WTC11 (cell line): ENCODE results near the gene CTNNA3. TPM values are rescaled to one million over a fixed set of nuclear protein-coding genes. Genes with fewer than 3 reads are reported as not detected.

ENCODE experiments used
- ATAC-seq: fragments of 200-7000 bp; cut with Tn5 transposase; 2 replicates; pipeline ENCODE4 v1.10.0; 2021; ENCODE audit warnings: mild to moderate bottlenecking, moderate library complexity
- CTCF ChIA-PET: fragments of 300-600 bp; sonication (Branson Sonifier 250); formaldehyde crosslinking; loops from one replicate; lab custom pipeline; 2021; ENCODE audit warnings: antibody characterized with exemption; lab: Charles Lee
- POLR2A ChIA-PET: fragments of 350-600 bp; sonication (Branson Sonifier 250); formaldehyde crosslinking; loops from one replicate; lab custom pipeline; 2021; ENCODE audit warnings: antibody characterized with exemption; lab: Charles Lee
- DNase-seq: peaks from one replicate; pipeline ENCODE4 v3.0.0; 2021; ENCODE audit warnings: low spot score
- H3K27ac Mint-ChIP-seq: 2 replicates; pipeline ENCODE4 v1.8.0; 2021; ENCODE audit warnings: mixed read lengths
- H3K27me3 Mint-ChIP-seq: 2 replicates; pipeline ENCODE4 v1.8.0; 2021; ENCODE audit warnings: low read depth, mild to moderate bottlenecking, moderate library complexity, mixed read lengths
- H3K36me3 Mint-ChIP-seq: 2 replicates; pipeline ENCODE4 v1.8.0; 2021; ENCODE audit warnings: mixed read lengths
- H3K4me1 Mint-ChIP-seq: 2 replicates; pipeline ENCODE4 v1.8.0; 2022; ENCODE audit warnings: mixed read lengths
- H3K4me3 Mint-ChIP-seq: 2 replicates; pipeline ENCODE4 v1.8.0; 2021; ENCODE audit warnings: mild to moderate bottlenecking, moderate library complexity, mixed read lengths
- H3K9me3 Mint-ChIP-seq: 2 replicates; pipeline ENCODE4 v1.8.0; 2021; ENCODE audit warnings: mixed read lengths
- CBFB ChIP-seq: sonication (generic); formaldehyde crosslinking; IDR thresholded peaks from 2 replicates; pipeline ENCODE4 v1.8.1; 2022; ENCODE audit warnings: mild to moderate bottlenecking, low read depth, missing genetic modification reagents
- CREM ChIP-seq: sonication (generic); formaldehyde crosslinking; IDR thresholded peaks from 2 replicates; pipeline ENCODE4 v1.8.1; 2022; ENCODE audit warnings: mild to moderate bottlenecking, missing genetic modification reagents, moderate library complexity
- CTCF ChIP-seq: fragments of 200-600 bp; IDR thresholded peaks from 2 replicates; pipeline ENCODE4 v1.8.0; 2022; ENCODE audit warnings: antibody characterized with exemption
- FOXP1 ChIP-seq: sonication (generic); formaldehyde crosslinking; IDR thresholded peaks from 2 replicates; pipeline ENCODE4 v1.8.0; 2022; ENCODE audit warnings: missing genetic modification reagents, mild to moderate bottlenecking, moderate library complexity, borderline replicate concordance
- HMGXB4 ChIP-seq: sonication (generic); formaldehyde crosslinking; IDR thresholded peaks from 2 replicates; pipeline ENCODE4 v1.8.1; 2023; ENCODE audit warnings: mild to moderate bottlenecking, moderate library complexity, missing genetic modification reagents
- NR1H2 ChIP-seq: sonication (generic); formaldehyde crosslinking; IDR thresholded peaks from 2 replicates; pipeline ENCODE4 v1.9.0; 2021; ENCODE audit warnings: mild to moderate bottlenecking, moderate library complexity, missing genetic modification reagents
- NR3C1 ChIP-seq: sonication (generic); formaldehyde crosslinking; conservative IDR thresholded peaks from 2 replicates; pipeline ENCODE4 v1.8.1; 2023; ENCODE audit warnings: low read depth, mild to moderate bottlenecking, missing genetic modification reagents
- ZBTB43 ChIP-seq: sonication (generic); formaldehyde crosslinking; IDR thresholded peaks from 2 replicates; pipeline ENCODE4 v1.8.1; 2023; ENCODE audit warnings: mild to moderate bottlenecking, missing genetic modification reagents
- ZNF121 ChIP-seq: sonication (generic); formaldehyde crosslinking; IDR thresholded peaks from 2 replicates; pipeline ENCODE4 v1.8.0; 2023; ENCODE audit warnings: missing genetic modification reagents
- ZNF317 ChIP-seq: sonication (generic); formaldehyde crosslinking; IDR thresholded peaks from 2 replicates; pipeline ENCODE4 v1.8.1; 2023; ENCODE audit warnings: low read depth, mild to moderate bottlenecking, moderate library complexity, missing genetic modification reagents, borderline replicate concordance
- total RNA-seq: library from RNA; stranded (reverse); gene quantifications from 3 replicates; pipeline ENCODE4 v1.2.3, GENCODE V29; 2021
- TF ChIP-seq, protein P1 (sequence below): sonication (generic); formaldehyde crosslinking; IDR thresholded peaks from 2 replicates; pipeline ENCODE4 v1.8.1; 2022; ENCODE audit warnings: low read depth, missing genetic modification reagents, borderline replicate concordance
- TF ChIP-seq, protein P2 (sequence below): fragments of 250-450 bp; sonication (Bioruptor Pico); IDR thresholded peaks from 2 replicates; pipeline ENCODE4 v1.9.0; 2021; ENCODE audit warnings: mild to moderate bottlenecking
- TF ChIP-seq, protein P3 (sequence below): sonication (generic); formaldehyde crosslinking; IDR thresholded peaks from 2 replicates; pipeline ENCODE4 v1.8.0; 2022; ENCODE audit warnings: mild to moderate bottlenecking, missing genetic modification reagents

Gene CTNNA3
- total RNA-seq, 1 experiment from 2014 or later, result 6.1 TPM

- no peak for ATAC-seq
- H3K4me1 Mint-ChIP-seq, result peaks cover 8% of the 10 kb centered on the region
Measured at GRCh38 chr10:66809402-66809801, 886.6 kb downstream of the CTNNA3 start.

More at GRCh38 chr10:66809402-66809801, 886.6 kb downstream of the CTNNA3 start:
- Mint-ChIP-seq H3K27me3 (no peaks in the 10 kb centered on the region), H3K9me3 (0 out of 2 replicates have a peak, but pooled peaks cover 4% of the 10 kb centered on the region), H3K27ac (no peak overlapping the region), H3K4me3 (no peak overlapping the region), H3K36me3 (no peaks in the 10 kb centered on the region)
- ChIA-PET POLR2A (no interaction called here), CTCF (no interaction called here)
- DNase-seq, result no peak
- no peak for TF ChIP-seq ZBTB43 (CRISPR knock-in tag)
- no peak for TF ChIP-seq ZNF317
- TF ChIP-seq CBFB (CRISPR knock-in tag), result no peak
- TF ChIP-seq CTCF, result no peak
- no peak for TF ChIP-seq NR3C1 (CRISPR knock-in tag)
- TF ChIP-seq FOXP1 (CRISPR knock-in tag), result no peak
- TF ChIP-seq CREM (CRISPR knock-in tag), result no peak
- TF ChIP-seq, protein P1, sequence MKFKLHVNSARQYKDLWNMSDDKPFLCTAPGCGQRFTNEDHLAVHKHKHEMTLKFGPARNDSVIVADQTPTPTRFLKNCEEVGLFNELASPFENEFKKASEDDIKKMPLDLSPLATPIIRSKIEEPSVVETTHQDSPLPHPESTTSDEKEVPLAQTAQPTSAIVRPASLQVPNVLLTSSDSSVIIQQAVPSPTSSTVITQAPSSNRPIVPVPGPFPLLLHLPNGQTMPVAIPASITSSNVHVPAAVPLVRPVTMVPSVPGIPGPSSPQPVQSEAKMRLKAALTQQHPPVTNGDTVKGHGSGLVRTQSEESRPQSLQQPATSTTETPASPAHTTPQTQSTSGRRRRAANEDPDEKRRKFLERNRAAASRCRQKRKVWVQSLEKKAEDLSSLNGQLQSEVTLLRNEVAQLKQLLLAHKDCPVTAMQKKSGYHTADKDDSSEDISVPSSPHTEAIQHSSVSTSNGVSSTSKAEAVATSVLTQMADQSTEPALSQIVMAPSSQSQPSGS (CRISPR knock-in tag), result no peak
- TF ChIP-seq, protein P2, sequence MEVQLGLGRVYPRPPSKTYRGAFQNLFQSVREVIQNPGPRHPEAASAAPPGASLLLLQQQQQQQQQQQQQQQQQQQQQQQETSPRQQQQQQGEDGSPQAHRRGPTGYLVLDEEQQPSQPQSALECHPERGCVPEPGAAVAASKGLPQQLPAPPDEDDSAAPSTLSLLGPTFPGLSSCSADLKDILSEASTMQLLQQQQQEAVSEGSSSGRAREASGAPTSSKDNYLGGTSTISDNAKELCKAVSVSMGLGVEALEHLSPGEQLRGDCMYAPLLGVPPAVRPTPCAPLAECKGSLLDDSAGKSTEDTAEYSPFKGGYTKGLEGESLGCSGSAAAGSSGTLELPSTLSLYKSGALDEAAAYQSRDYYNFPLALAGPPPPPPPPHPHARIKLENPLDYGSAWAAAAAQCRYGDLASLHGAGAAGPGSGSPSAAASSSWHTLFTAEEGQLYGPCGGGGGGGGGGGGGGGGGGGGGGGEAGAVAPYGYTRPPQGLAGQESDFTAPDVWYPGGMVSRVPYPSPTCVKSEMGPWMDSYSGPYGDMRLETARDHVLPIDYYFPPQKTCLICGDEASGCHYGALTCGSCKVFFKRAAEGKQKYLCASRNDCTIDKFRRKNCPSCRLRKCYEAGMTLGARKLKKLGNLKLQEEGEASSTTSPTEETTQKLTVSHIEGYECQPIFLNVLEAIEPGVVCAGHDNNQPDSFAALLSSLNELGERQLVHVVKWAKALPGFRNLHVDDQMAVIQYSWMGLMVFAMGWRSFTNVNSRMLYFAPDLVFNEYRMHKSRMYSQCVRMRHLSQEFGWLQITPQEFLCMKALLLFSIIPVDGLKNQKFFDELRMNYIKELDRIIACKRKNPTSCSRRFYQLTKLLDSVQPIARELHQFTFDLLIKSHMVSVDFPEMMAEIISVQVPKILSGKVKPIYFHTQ (CRISPR knock-in tag), result no peak
- no peak for TF ChIP-seq NR1H2
- TF ChIP-seq HMGXB4 (CRISPR knock-in tag), result no peak
- TF ChIP-seq, protein P3, sequence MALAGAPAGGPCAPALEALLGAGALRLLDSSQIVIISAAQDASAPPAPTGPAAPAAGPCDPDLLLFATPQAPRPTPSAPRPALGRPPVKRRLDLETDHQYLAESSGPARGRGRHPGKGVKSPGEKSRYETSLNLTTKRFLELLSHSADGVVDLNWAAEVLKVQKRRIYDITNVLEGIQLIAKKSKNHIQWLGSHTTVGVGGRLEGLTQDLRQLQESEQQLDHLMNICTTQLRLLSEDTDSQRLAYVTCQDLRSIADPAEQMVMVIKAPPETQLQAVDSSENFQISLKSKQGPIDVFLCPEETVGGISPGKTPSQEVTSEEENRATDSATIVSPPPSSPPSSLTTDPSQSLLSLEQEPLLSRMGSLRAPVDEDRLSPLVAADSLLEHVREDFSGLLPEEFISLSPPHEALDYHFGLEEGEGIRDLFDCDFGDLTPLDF, result no peak
- TF ChIP-seq ZNF121 (CRISPR knock-in tag), result no peak
